Measurements from ENCODE around the gene VSTM2L.

VSTM2L gene

GRCh38 chr20:37881601-37882343 is 21.2 kb upstream of the VSTM2L start:
- H3K9me3 ChIP-seq (ENCODE audit: severe bottlenecking), result no peaks in the 10 kb centered on the region
- H3K4me3 ChIP-seq (ENCODE audit: severe bottlenecking), result no peak overlapping the region
- H3K4me1 ChIP-seq (ENCODE audit: insufficient read depth, poor library complexity, severe bottlenecking), result no peaks in the 10 kb centered on the region
- H3K36me3 ChIP-seq (ENCODE audit: low read depth), result no peaks in the 10 kb centered on the region
- ATAC-seq (ENCODE audit: low read depth) (no peak), DNase-seq (ENCODE audit: low spot score) (no peak)
- no peak overlapping the region for H3K27ac ChIP-seq (ENCODE audit: poor library complexity, severe bottlenecking)
- no peaks in the 10 kb centered on the region for H3K27me3 ChIP-seq (ENCODE audit: insufficient read depth, poor library complexity, severe bottlenecking)
- no peak for TF ChIP-seq CTCF (IDR thresholded peaks at IDR 0.05; ENCODE audit: poor library complexity, severe bottlenecking)

GRCh38 chr20:37882961-37883712 is 19.8 kb upstream of the VSTM2L start:
- no peaks in the 10 kb centered on the region for H3K36me3 ChIP-seq (ENCODE audit: low read depth)
- ATAC-seq (ENCODE audit: low read depth) (no peak), DNase-seq (ENCODE audit: low spot score) (no peak)
- H3K9me3 ChIP-seq (ENCODE audit: severe bottlenecking), result no peaks in the 10 kb centered on the region
- no peaks in the 10 kb centered on the region for H3K4me1 ChIP-seq (ENCODE audit: insufficient read depth, poor library complexity, severe bottlenecking)
- no peaks in the 10 kb centered on the region for H3K27me3 ChIP-seq (ENCODE audit: insufficient read depth, poor library complexity, severe bottlenecking)
- TF ChIP-seq CTCF (IDR thresholded peaks at IDR 0.05; ENCODE audit: poor library complexity, severe bottlenecking), result no peak
- no peak overlapping the region for H3K27ac ChIP-seq (ENCODE audit: poor library complexity, severe bottlenecking)
- no peak overlapping the region for H3K4me3 ChIP-seq (ENCODE audit: severe bottlenecking)

GRCh38 chr20:37885042-37885441 is 17.9 kb upstream of the VSTM2L start:
- DNase-seq (ENCODE audit: low spot score) (no peak), ATAC-seq (ENCODE audit: low read depth) (no peak)
- no peaks in the 10 kb centered on the region for H3K4me1 ChIP-seq (ENCODE audit: insufficient read depth, poor library complexity, severe bottlenecking)
- TF ChIP-seq CTCF (IDR thresholded peaks at IDR 0.05; ENCODE audit: poor library complexity, severe bottlenecking), result no peak
- no peaks in the 10 kb centered on the region for H3K9me3 ChIP-seq (ENCODE audit: severe bottlenecking)
- H3K27me3 ChIP-seq (ENCODE audit: insufficient read depth, poor library complexity, severe bottlenecking), result no peaks in the 10 kb centered on the region
- H3K36me3 ChIP-seq (ENCODE audit: low read depth), result no peaks in the 10 kb centered on the region
- H3K4me3 ChIP-seq (ENCODE audit: severe bottlenecking), result no peak overlapping the region
- H3K27ac ChIP-seq (ENCODE audit: poor library complexity, severe bottlenecking), result no peak overlapping the region

DNA sequence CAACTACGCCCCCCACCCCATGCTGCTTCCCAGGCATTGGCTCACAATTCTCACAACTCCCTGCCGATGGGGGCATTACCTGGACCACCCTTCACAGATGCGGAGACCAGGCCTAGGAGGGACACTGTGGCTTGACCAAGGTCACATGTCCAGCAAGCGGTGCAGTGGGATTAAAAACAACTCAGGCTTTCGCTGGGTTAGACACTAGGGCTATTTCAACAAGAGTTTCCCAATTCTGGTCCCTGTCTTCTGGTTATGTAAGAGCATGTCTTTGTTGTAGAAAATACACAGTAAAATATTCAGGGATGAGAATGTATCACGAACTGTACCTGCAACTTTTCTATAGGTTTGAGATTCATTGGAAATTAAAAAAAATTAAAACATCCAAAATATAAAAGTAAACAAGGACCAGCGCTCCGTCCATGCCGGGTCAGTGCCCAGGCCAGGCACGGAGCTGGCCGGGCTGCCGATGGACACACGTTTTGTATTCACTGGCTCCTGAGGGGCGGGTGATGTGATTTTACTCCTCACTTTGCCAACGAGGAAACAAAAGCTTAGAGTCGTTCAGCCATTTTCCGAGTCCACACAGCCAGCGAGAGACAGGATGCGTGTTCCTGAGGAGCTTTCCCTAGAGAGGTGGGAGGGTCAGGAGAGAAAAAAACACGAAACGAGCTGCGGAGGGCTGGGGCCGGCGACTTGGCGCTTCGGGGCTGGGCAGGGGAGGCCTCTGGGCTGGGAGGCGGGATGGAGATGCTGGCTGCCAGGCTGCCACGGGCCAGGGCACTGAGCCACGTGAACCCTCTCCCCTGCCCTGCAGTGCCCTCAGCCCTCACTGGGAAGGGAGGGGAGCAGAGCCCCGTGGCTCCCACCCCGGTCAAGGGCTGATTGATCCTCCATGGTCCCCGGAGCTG is 17.1 kb upstream of the VSTM2L start:
- no peak for ATAC-seq (ENCODE audit: low read depth)
- Histone ChIP-seq H3K27ac (ENCODE audit: poor library complexity, severe bottlenecking) (no peak overlapping the region), H3K27me3 (ENCODE audit: insufficient read depth, poor library complexity, severe bottlenecking) (no peaks in the 10 kb centered on the region), H3K36me3 (ENCODE audit: low read depth) (no peaks in the 10 kb centered on the region), H3K4me3 (ENCODE audit: severe bottlenecking) (no peak overlapping the region), H3K9me3 (ENCODE audit: severe bottlenecking) (no peaks in the 10 kb centered on the region), H3K4me1 (ENCODE audit: insufficient read depth, poor library complexity, severe bottlenecking) (no peaks in the 10 kb centered on the region)
- TF ChIP-seq CTCF (IDR thresholded peaks at IDR 0.05; ENCODE audit: poor library complexity, severe bottlenecking), result no peak
- DNase-seq (ENCODE audit: low spot score), result no peak
